H1 (cell line): ENCODE data around the gene CMBL. TPM values are rescaled to one million over a fixed set of nuclear protein-coding genes. Genes with fewer than 3 reads are reported as not detected.

Source experiments
- CTCF ChIA-PET: fragments of 300-600 bp; sonication (Branson Sonifier 250); formaldehyde crosslinking; loops from one replicate; lab custom pipeline; 2021; ENCODE audit not compliant: partially characterized antibody; lab: Charles Lee
- POLR2A ChIA-PET: fragments of 300-600 bp; sonication (Branson Sonifier 250); formaldehyde crosslinking; loops from one replicate; lab custom pipeline; 2021; ENCODE audit warnings: inconsistent platforms; ENCODE audit not compliant: partially characterized antibody; lab: Charles Lee
- DNase-seq, 2 experiments: peaks; one replicate each; pipeline versions ENCODE4 v3.0.0 to v3.0.0-alpha.2; 2010 to 2022; ENCODE audit warnings: low spot score in 2 of 2, low read depth in 1 of 2, mixed read lengths in 1 of 2
- FAIRE-seq: peaks from 2 replicates; lab custom pipeline; 2011; peaks lifted over from hg19 to GRCh38; lab: Jason Lieb, UNC
- H2AFZ ChIP-seq: 2 replicates; pipeline ENCODE4 v1.8.1; 2012; ENCODE audit warnings: low read length, inconsistent platforms
- H2AK5ac ChIP-seq: 2 replicates; pipeline ENCODE4 v1.6.1; 2013; ENCODE audit warnings: low read depth, low read length
- H2BK120ac ChIP-seq: replicated peaks from 2 replicates; pipeline ENCODE3; 2013; ENCODE audit warnings: low read depth, low read length, inconsistent platforms
- H2BK12ac ChIP-seq: 2 replicates; pipeline ENCODE4 v1.6.1; 2013; ENCODE audit warnings: low read depth, low read length
- H2BK15ac ChIP-seq: 2 replicates; pipeline ENCODE4 v1.6.1; 2013; ENCODE audit warnings: low read length
- H2BK20ac ChIP-seq: 2 replicates; pipeline ENCODE4 v1.6.1; 2013; ENCODE audit warnings: low read length
- H2BK5ac ChIP-seq: 2 replicates; pipeline ENCODE4 v1.6.1; 2013; ENCODE audit warnings: low read depth, low read length
- H3K14ac ChIP-seq: 2 replicates; pipeline ENCODE4 v1.6.1; 2013; ENCODE audit warnings: inconsistent platforms; ENCODE audit not compliant: insufficient read length
- H3K18ac ChIP-seq: 2 replicates; pipeline ENCODE4 v1.6.1; 2013; ENCODE audit warnings: low read length; ENCODE audit errors: extremely low read depth
- H3K23ac ChIP-seq: 2 replicates; pipeline ENCODE4 v1.6.1; 2013; ENCODE audit warnings: inconsistent platforms; ENCODE audit not compliant: insufficient read length
- H3K23me2 ChIP-seq: 2 replicates; pipeline ENCODE4 v1.6.1; 2013; ENCODE audit warnings: low read depth, low read length
- H3K27ac ChIP-seq: 2 replicates; pipeline ENCODE4 v1.6.1; 2011; ENCODE audit warnings: low read depth, low read length, inconsistent platforms
- H3K27me3 ChIP-seq, 4 experiments: replicated peaks in 1 of 4; 1 replicate in 1 of 4; 2 replicates in 3 of 4; pipeline versions ENCODE4 v1.6.1 to v1.8.1; 2011 to 2013; ENCODE audit warnings: low read length in 3 of 4, mild to moderate bottlenecking in 3 of 4, inconsistent platforms in 2 of 4, mixed read lengths in 2 of 4, moderate library complexity in 1 of 4; ENCODE audit not compliant: control insufficient read depth in 3 of 4, insufficient read depth in 3 of 4; ENCODE audit errors: extremely low read depth in 1 of 4
- H3K36me3 ChIP-seq, 4 experiments: 2 replicates each; pipeline versions ENCODE4 v1.6.1 to v1.8.1; 2011 to 2013; ENCODE audit warnings: mild to moderate bottlenecking in 4 of 4, low read length in 3 of 4, moderate library complexity in 2 of 4, control low read depth in 1 of 4, inconsistent platforms in 1 of 4; ENCODE audit not compliant: insufficient read depth in 4 of 4, control insufficient read depth in 2 of 4
- H3K4ac ChIP-seq: replicated peaks from 2 replicates; pipeline ENCODE3; 2013; ENCODE audit warnings: low read length, low read depth, mixed read lengths, inconsistent platforms; ENCODE audit not compliant: insufficient read length
- H3K4me1 ChIP-seq, 4 experiments: replicated peaks in 1 of 4; 1 replicate in 1 of 4; 2 replicates in 3 of 4; pipeline versions ENCODE4 v1.6.1 to v1.8.1; 2011 to 2013; ENCODE audit warnings: low read length in 3 of 4, inconsistent platforms in 2 of 4, mixed read lengths in 1 of 4; ENCODE audit not compliant: insufficient read depth in 4 of 4, control insufficient read depth in 3 of 4
- H3K4me2 ChIP-seq, 2 experiments: 2 replicates each; pipeline versions ENCODE4 v1.6.1 to v1.8.1; 2011 to 2013; ENCODE audit warnings: low read depth in 2 of 2, low read length in 2 of 2, control low read depth in 1 of 2, inconsistent platforms in 1 of 2, mild to moderate bottlenecking in 1 of 2; ENCODE audit not compliant: insufficient read depth in 1 of 2
- H3K4me3 ChIP-seq, 4 experiments: fragments of 200-600, 300-600 bp in 1 of 4; sonication (generic), shearing (Covaris generic), sonication (Bioruptor Twin) in 1 of 4; 2 replicates each; pipeline versions ENCODE4 v1.5.1 to v1.8.1; 2011 to 2016; ENCODE audit warnings: low read length in 4 of 4, low read depth in 3 of 4, control low read depth in 2 of 4, inconsistent platforms in 2 of 4, mild to moderate bottlenecking in 2 of 4, mixed read lengths in 1 of 4, moderate library complexity in 1 of 4; ENCODE audit not compliant: insufficient read depth in 2 of 4; ENCODE audit errors: extremely low read depth in 1 of 4
- H3K56ac ChIP-seq: replicated peaks from 2 replicates; pipeline ENCODE3; 2013; ENCODE audit warnings: low read depth, mild to moderate bottlenecking, mixed read lengths, low read length, inconsistent platforms; ENCODE audit not compliant: insufficient read length
- H3K79me1 ChIP-seq: 2 replicates; pipeline ENCODE4 v1.6.1; 2013; ENCODE audit warnings: low read depth, low read length, control low read depth
- H3K79me2 ChIP-seq, 2 experiments: 2 replicates each; pipeline versions ENCODE4 v1.6.1 to v1.8.1; 2012 to 2013; ENCODE audit warnings: low read length in 2 of 2, mild to moderate bottlenecking in 2 of 2, inconsistent platforms in 1 of 2; ENCODE audit not compliant: insufficient read depth in 2 of 2, control insufficient read depth in 1 of 2
- H3K9ac ChIP-seq, 4 experiments: replicated peaks in 1 of 4; 1 replicate in 1 of 4; 2 replicates in 3 of 4; pipeline versions ENCODE4 v1.6.1 to v1.8.1; 2011 to 2013; ENCODE audit warnings: low read depth in 3 of 4, low read length in 3 of 4, control low read depth in 2 of 4, mild to moderate bottlenecking in 2 of 4, moderate library complexity in 2 of 4, inconsistent platforms in 1 of 4; ENCODE audit errors: extremely low read depth in 1 of 4
- H3K9me3 ChIP-seq, 2 experiments: 2 replicates each; pipeline versions ENCODE4 v1.6.1 to v1.8.1; 2012 to 2013; ENCODE audit warnings: mild to moderate bottlenecking in 2 of 2, moderate library complexity in 2 of 2, control low read depth in 1 of 2, inconsistent platforms in 1 of 2, low read depth in 1 of 2, low read length in 1 of 2, mixed read lengths in 1 of 2; ENCODE audit not compliant: insufficient read depth in 2 of 2
- H4K20me1 ChIP-seq, 2 experiments: replicated peaks in 1 of 2; 2 replicates each; pipeline versions ENCODE3 to v1.8.1; 2011 to 2013; ENCODE audit warnings: inconsistent platforms in 2 of 2, low read length in 2 of 2, mild to moderate bottlenecking in 1 of 2; ENCODE audit not compliant: insufficient read depth in 2 of 2, control insufficient read depth in 1 of 2
- H4K5ac ChIP-seq: 2 replicates; pipeline ENCODE4 v1.6.1; 2013; ENCODE audit warnings: low read length, low read depth, mixed read lengths, inconsistent platforms; ENCODE audit not compliant: insufficient read length
- H4K8ac ChIP-seq: 2 replicates; pipeline ENCODE4 v1.8.0; 2013; ENCODE audit warnings: mild to moderate bottlenecking, moderate library complexity, low read length, inconsistent platforms; ENCODE audit not compliant: insufficient read depth; ENCODE audit errors: extremely low read depth
- H4K91ac ChIP-seq: replicated peaks from 2 replicates; pipeline ENCODE3; 2013; ENCODE audit warnings: low read length, mixed read lengths, inconsistent platforms; ENCODE audit not compliant: insufficient read length
- CHD1 ChIP-seq: IDR thresholded peaks from 2 replicates; pipeline ENCODE4 v1.6.1; 2012; ENCODE audit warnings: low read depth, low read length, improper control_type of control experiment
- CHD2 ChIP-seq: IDR thresholded peaks from 2 replicates; pipeline ENCODE4 v1.6.1; 2012; ENCODE audit warnings: low read length, improper control_type of control experiment
- GABPA ChIP-seq: IDR thresholded peaks from 2 replicates; pipeline ENCODE4 v1.6.1; 2011; ENCODE audit warnings: mild to moderate bottlenecking, low read length, moderate library complexity, borderline replicate concordance; ENCODE audit not compliant: insufficient read depth
- NRF1 ChIP-seq: IDR thresholded peaks from 2 replicates; pipeline ENCODE4 v1.6.1; 2011; ENCODE audit warnings: mild to moderate bottlenecking, low read depth, low read length, improper control_type of control experiment
- POLR2A ChIP-seq, 2 experiments: IDR thresholded peaks; 1 replicate in 1 of 2; 2 replicates in 1 of 2; pipeline ENCODE4 v1.6.1; 2011; ENCODE audit warnings: low read depth in 2 of 2, low read length in 2 of 2, mild to moderate bottlenecking in 2 of 2; ENCODE audit errors: control extremely low read depth in 1 of 2
- POLR2AphosphoS5 ChIP-seq: IDR thresholded peaks from 2 replicates; pipeline ENCODE4 v1.6.1; 2011; ENCODE audit warnings: low read depth, low read length
- POU5F1 ChIP-seq: IDR thresholded peaks from 2 replicates; pipeline ENCODE4 v1.6.1; 2011; ENCODE audit warnings: low read depth, mild to moderate bottlenecking, low read length, moderate library complexity
- RBBP5 ChIP-seq: IDR thresholded peaks from 2 replicates; pipeline ENCODE4 v1.7.1; 2012; ENCODE audit warnings: low read depth, mild to moderate bottlenecking, inconsistent platforms, low read length, moderate library complexity, borderline replicate concordance
- SP2 ChIP-seq: IDR thresholded peaks from 2 replicates; pipeline ENCODE4 v1.6.1; 2012; ENCODE audit warnings: mild to moderate bottlenecking, low read length, inconsistent platforms
- SUZ12 ChIP-seq: fragments of 200-600 bp; sonication (generic); IDR thresholded peaks from 2 replicates; pipeline ENCODE4 v1.6.1; 2012; ENCODE audit warnings: mild to moderate bottlenecking, inconsistent platforms, low read length, moderate library complexity, mixed read lengths
- TCF12 ChIP-seq: IDR thresholded peaks from 2 replicates; pipeline ENCODE4 v1.6.1; 2011; ENCODE audit warnings: low read depth, mild to moderate bottlenecking, low read length
- WGBS, 2 experiments: shearing (Covaris generic) in 1 of 2; methylation state at CpG; one replicate each; pipeline versions ENCODE4 v1.1.6 to v1.1.7; 2013 to 2015; ENCODE audit warnings: low lambda C conversion rate in 2 of 2, mixed read lengths in 2 of 2, inconsistent platforms in 1 of 2, low coverage in 1 of 2, missing lambda C conversion rate in 1 of 2; ENCODE audit not compliant: insufficient replicate concordance in 2 of 2, insufficient coverage in 1 of 2, insufficient read length in 1 of 2; ENCODE audit errors: extremely low coverage in 1 of 2, missing lambda C conversion rate in 1 of 2; 5-methylcytosine and 5-hydroxymethylcytosine counted together
- polyA plus RNA-seq, 7 experiments: library from polyadenylated mRNA; depleted of rRNA in 3 of 7; stranded (reverse) in 5 of 7; unstranded in 2 of 7; fragments of >200 nt in 5 of 7; fragments of 200-250 nt in 2 of 7; gene quantifications; 1 replicate in 5 of 7; 2 replicates in 1 of 7; 4 replicates in 1 of 7; pipeline versions ENCODE4 v1.2.1 to v1.2.3, GENCODE V29; 2011 to 2013; ENCODE audit warnings: missing spikeins in 2 of 7, mixed read lengths in 2 of 7
- total RNA-seq: library from RNA; stranded (reverse); fragmentation: NEBNext Ultra II Directional; extraction: Animal tissue kit (Norgen Biotek cat#: 25700); gene quantifications from 2 replicates; pipeline ENCODE4 v1.2.1, GENCODE V29; 2021

Gene CMBL
- total and polyA plus RNA-seq, 2 of the 8 experiments (the other 6 are each of a cell fraction or from before 2014, with no cell fraction given) = 27.9 to 32.1 TPM

DNA sequence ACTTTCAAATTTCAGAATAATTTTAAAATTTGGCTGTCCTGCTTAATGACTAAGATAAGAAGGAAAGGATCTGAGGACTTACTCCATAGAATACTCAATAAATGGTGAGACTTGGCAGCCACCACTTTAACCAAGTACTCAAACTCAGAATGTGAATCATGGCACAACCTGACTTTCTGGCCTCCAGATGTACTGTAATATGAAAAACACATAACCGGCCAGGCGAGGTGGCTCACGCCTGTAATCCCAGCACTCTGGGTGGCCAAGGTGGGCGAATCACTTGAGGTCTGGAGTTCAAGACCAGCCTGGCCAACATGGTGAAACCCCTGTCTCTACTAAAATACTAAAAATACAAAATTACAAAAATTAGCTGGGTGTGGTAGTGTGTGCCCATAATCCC lies 35.8 kb upstream of the CMBL start:
- no peaks in the 10 kb centered on the region for H3K27me3 ChIP-seq
- no peak overlapping the region for H3K23ac ChIP-seq
- H3K14ac ChIP-seq = no peak overlapping the region
- H3K4me2 ChIP-seq = no peak overlapping the region
- TF ChIP-seq POLR2A (IDR thresholded peaks at IDR 0.05; ENCODE audit: control extremely low read depth in 1 of 2, low read depth in 2 of 2, low read length in 2 of 2) (no peak), RBBP5 (no peak), POLR2AphosphoS5 (no peak), SUZ12 (no peak), SP2 (no peak), POU5F1 (no peak), NRF1 (no peak), CHD1 (no peak), CHD2 (no peak), GABPA (no peak), TCF12 (no peak)
- H3K56ac ChIP-seq = no peak overlapping the region
- no peak overlapping the region for H2AFZ ChIP-seq
- no peak overlapping the region for H2BK15ac ChIP-seq
- H3K4me1 ChIP-seq = peaks cover 0 to 14% (median 5%) of the 10 kb centered on the region in 4 experiments; a peak in 4 of 7 replicates
- ChIA-PET POLR2A (interaction anchor here (0.6 to 1.3 kb wide), 4 partner anchors 10 to 418 kb away, joined by 3 to 4 read pairs (median 4); partner anchors contain the start of genes DAP and MARCHF6), CTCF (interaction anchor here (1.0 to 1.2 kb wide), 2 partner anchors 16 to 60 kb away, joined by 4 to 5 read pairs; no protein-coding TSS in a partner anchor)
- no peaks in the 10 kb centered on the region for H3K36me3 ChIP-seq
- no peak overlapping the region for H2BK20ac ChIP-seq
- no peak overlapping the region for H2BK120ac ChIP-seq
- H4K8ac ChIP-seq = no peak overlapping the region
- no peak overlapping the region for H2BK12ac ChIP-seq
- FAIRE-seq (no peak), DNase-seq (no peak)
- H2BK5ac ChIP-seq = no peak overlapping the region
- no peak overlapping the region for H3K27ac ChIP-seq
- H3K18ac ChIP-seq = no peak overlapping the region
- H4K20me1 ChIP-seq = no peaks in the 10 kb centered on the region
- no peak overlapping the region for H3K4me3 ChIP-seq
- H3K4ac ChIP-seq = no peak overlapping the region
- no peak overlapping the region for H2AK5ac ChIP-seq
- H3K9me3 ChIP-seq = no peaks in the 10 kb centered on the region
- no peaks in the 10 kb centered on the region for H3K23me2 ChIP-seq
- WGBS, 2 experiments = 91% methylated on average over 4 of the region's 4 CpGs; no CpG with 5 or more reads in 1 of the 2 experiments
- H4K91ac ChIP-seq = no peak overlapping the region
- H3K79me1 ChIP-seq = no peaks in the 10 kb centered on the region
- H4K5ac ChIP-seq = no peak overlapping the region
- H3K79me2 ChIP-seq = no peaks in the 10 kb centered on the region
- H3K9ac ChIP-seq = no peak overlapping the region
